GM18517 (cell line): ENCODE measurements around the gene IPO7.

Experiments used
- ATAC-seq: cut with Tn5 transposase; IDR thresholded peaks from one replicate; pipeline ENCODE4 v1.9.1; 2021; ENCODE audit warnings: mild to moderate bottlenecking, moderate library complexity; ENCODE audit not compliant: unreplicated experiment

IPO7 gene

DNA sequence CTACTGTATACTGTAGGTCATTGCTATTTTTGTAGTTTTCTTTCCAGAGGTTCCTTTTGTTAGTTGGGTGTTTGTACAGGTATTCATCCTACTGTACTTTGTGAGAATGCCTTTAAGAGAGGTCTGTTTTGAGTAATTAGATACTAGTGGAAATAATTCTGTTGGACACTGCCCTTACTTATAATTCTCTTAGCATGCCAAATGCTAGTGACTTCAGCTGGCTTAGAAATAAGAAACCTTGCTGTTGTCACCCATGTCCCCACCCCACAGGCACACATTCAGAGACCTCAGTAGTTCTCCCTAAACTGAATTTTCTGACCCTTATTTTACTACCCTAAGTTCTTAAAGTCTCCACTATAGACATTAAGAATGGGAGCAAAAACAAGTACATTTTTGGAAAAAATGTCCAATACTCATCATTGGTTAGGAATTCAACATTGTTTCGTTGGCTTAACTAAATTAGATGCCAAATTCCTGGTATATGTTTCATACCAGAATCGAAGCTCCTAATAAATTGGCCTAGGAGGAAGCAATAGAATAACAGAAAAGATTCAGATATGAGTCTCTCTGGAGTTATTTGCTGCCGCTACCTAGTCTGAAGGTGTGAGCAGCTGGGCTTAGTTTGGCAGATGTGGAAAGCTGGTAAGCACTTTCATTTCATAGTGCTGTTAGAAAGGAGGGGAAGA lies 104.8 kb downstream of the IPO7 start:
- ATAC-seq = no peak

DNA sequence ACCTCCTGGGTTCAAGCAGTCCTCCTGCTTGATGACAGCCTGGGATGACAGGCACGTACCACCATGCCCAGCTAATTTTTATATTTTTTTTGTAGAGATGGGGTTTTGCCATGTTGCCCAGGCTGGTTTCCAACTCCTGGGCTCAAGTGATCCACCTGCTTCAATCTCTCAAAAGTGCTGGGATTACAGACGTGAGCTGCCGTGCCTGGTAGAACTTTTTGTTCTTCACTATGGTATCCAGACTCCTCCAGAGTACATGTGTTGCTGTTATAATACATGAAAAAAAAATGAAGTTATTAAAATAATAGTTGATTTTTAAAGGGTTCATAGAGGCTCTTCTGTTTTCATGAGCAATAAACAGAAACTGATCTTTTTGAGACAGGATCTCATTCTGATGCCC lies 105.9 kb downstream of the IPO7 start:
- no peak for ATAC-seq

- ATAC-seq = no peak
Measured at GRCh38 chr11:9493492-9493891, 109.0 kb downstream of the IPO7 start.

GRCh38 chr11:9494316-9494715 lies 109.9 kb downstream of the IPO7 start:
- no peak for ATAC-seq

DNA sequence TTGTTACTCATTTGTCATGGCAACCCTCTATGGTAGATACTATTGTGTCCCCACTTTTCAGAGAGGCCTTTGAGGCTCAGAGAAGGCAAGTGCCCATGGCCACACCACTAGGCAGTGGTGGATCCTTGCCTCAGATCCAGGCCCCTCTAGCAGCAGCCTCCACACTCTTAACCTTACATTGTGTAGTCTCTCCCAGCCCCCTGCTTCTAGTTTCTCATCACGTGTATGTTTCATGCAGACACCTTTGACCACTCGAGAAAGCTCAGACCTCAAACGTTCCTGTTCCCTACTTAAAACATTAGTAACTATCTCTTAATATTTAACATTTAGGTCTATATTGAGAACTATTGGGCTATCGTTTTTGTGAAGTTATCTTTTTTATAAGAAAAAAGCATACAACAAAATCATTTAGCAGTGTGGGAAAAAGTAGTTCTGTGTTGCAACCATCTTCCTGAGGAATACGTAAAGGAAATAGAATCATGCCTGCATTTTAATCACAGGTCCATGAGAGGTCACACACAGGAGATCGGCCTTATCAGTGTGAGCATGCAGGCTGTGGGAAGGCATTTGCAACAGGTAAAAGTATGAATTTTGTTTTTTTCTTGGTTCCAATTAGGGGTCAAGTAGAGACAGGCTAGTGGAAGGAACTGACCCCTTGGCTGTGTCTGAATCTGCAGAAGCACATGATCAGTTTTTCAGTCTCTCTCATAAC lies 111.5 kb downstream of the IPO7 start:
- no peak for ATAC-seq
